GM21360 (cell line): ENCODE data around the gene CCNB1IP1.
"Not testable (repeated sequence)": the region's sequence is repeated elsewhere in the genome, so short reads cannot be mapped to it uniquely, and the experiment has no call there.

Experiments
- ATAC-seq: cut with Tn5 transposase; IDR thresholded peaks from one replicate; pipeline ENCODE4 v1.9.1; 2021; ENCODE audit warnings: mild to moderate bottlenecking, moderate library complexity; ENCODE audit not compliant: unreplicated experiment

CCNB1IP1 gene

DNA sequence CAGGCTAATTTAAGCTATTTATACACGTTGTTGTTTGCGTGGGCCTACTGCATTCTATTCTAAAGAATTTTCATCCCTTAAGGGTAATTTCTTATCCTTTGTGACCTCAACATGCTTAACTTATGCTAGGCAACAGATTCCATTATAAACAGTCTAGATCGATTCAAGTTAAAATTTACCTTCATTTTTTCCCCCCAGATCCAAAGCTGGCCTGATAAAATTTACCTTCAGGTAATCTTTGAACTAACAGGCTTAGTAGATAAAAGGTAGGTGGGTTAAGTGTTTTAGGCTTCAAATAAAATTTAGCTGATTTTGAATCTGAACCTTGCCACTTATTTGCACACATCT is 389 bp upstream of the CCNB1IP1 start:
- no peak for ATAC-seq

- ATAC-seq: no peak
Measured at GRCh38 chr14:20332431-20332787, 670 bp downstream of the CCNB1IP1 start.

DNA sequence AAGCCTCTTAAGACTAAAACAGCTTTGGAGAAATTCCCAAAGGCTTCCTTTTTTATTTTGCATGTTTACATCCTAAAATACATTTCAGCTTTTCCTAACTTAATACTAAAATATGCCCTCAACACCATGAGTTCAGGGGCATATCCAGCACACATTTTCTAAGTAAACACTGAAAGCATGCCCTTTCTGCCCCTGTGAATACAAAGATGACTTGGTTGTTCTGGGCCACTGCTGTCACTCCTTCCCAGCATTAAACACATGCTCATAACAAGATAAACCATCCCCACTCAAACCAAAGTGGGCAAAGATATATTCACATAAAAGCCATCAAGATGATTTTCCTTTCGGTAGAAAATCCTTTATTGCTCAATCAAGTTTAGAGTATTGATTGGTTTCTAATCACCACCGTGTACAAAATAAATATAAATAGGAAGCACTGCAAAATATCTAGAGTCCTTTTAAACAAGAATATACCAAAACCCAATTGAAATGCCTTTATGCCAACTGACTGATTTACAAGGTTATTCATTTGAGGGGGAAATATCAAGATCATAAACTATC is 1.9 kb downstream of the CCNB1IP1 start:
- no peak for ATAC-seq

DNA sequence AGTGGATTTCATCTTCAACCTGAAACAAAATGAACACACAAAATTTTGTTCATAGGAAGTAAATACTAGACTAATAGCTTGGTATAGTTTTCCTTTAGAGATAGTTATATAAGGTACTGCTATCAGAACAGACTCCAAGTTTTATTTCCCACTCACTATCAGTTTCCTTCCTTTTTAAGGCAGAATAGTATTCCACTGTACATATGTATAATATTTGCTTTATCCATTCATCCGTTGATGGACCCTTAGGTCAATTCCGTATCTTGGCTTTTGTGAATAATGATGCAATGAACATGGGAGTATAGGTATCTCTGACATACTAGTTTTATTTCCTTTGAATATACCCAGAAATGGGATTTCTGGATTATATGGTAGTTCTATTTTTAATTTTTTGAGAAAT is 3.7 kb downstream of the CCNB1IP1 start:
- no peak for ATAC-seq

DNA sequence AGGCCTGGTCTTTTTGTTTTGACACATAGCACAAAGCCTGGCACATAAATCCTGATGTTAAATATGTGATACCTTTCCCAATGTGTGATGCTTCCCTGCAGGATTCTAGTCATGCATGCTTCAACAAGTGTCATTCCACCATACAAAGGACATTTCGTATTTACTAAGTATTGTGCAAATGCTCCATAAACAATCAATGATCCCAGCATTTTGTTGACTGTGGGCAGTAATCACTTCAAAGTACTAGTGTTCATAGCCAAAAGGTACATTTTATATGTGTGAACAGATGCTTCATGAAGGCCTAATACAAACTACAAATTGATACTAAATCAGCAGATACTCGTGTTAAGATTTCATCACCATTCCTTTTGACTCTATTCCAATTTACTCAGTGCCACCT is 4.4 kb downstream of the CCNB1IP1 start:
- no peak for ATAC-seq

DNA sequence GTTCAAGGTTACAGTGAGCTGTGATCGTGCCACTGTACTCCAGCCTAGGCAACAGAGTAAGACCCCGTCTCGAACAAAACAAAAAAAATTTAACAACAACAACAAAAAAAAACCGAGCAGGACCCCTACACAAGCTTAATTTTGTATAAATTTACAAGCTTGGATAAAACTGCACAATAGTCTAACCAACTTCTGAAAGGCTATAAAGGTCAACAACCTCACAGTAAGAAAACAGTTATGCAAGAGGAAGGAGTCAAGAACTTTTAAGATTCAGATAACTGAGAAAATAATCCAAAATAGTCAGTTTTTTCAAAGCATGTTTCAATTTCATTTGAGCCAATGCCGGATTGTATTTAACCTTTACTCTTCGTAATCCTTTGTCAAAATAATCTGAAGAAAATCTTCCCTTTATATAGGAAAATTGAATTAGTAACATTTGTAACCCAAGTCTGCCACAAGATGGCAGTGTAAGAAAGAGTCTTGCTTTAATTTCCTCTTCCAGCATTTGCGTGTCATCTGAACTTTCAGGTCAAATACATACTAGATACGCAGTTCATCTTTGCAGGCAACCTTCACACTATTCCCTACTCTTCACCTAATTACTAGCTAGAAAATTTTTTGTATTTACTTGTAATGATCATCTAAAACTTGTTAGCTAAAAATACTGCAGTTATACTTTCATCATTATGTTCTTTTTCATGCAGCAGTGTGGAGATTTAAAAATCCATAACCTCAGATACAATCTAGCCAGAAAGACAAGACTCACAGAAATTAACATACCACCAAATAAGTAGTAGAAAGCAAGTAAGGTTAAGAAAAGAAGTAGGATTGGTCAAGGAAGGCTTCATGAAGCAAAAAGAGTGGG is 5.8 kb downstream of the CCNB1IP1 start:
- peak; percentile 53 for ATAC-seq

DNA sequence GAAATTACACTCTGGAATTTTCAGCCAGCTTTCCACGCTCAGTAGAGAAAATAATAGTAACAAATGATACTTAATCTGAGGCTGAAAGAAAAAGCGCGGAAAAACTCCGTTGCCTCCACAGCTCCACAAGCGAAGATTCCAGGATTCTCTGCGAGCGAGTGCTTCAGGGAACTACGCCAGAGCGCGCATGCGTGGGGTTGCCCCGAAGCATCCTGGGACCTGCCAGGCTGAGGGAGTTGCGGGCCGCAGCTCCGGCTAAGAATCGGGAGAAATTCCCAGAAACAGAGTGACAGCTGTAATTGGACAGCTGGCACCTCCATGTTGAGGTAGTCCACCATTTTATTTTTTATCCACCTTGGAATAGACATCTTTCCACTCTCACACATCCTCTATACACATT is 15.4 kb downstream of the CCNB1IP1 start:
- ATAC-seq: no peak

DNA sequence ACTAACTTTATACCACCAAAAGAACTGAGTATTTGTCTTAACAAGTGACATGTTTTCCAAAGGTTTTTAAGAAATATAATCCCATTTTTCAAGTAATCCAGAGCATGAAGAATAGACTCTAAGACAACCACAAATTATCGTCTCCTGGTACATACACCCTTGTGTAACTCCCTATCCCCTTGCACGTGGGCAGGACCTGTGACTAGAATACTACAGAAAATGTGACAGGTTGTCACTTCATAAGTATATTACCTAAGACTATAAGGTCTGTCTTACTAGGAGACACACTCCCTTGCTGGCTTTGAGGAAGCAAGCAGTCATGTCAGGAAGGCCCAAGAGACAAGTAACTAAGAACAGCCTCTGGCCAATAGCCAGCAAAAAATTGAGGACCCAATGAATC is 19.1 kb downstream of the CCNB1IP1 start:
- no peak for ATAC-seq

DNA sequence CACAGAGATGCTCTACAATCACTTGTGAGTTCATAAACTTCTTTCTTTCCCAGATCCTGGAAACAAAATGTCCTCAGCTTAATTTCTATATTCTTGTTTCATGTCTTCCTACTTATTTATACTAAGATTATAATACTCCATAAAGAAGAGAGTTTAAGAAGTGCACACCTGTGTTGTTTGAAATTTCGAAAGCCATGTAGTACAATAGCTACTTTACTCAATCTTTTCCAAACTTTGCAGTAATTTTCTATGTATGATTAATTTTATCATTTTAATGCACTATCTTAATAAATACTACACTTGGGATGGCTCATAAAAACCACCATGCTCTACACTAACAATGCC is 27.0 kb downstream of the CCNB1IP1 start:
- no peak for ATAC-seq

- peak; percentile 89 for ATAC-seq
Measured at GRCh38 chr14:20305265-20306078, 27.6 kb downstream of the CCNB1IP1 start, which contains the start of gene TTC5. TTC5 (minus strand) TSS chr14:20305951; CDS start chr14:20305937, 14 bp downstream.

- no peak for ATAC-seq
Measured at GRCh38 chr14:20302042-20302755, 30.9 kb downstream of the CCNB1IP1 start.

DNA sequence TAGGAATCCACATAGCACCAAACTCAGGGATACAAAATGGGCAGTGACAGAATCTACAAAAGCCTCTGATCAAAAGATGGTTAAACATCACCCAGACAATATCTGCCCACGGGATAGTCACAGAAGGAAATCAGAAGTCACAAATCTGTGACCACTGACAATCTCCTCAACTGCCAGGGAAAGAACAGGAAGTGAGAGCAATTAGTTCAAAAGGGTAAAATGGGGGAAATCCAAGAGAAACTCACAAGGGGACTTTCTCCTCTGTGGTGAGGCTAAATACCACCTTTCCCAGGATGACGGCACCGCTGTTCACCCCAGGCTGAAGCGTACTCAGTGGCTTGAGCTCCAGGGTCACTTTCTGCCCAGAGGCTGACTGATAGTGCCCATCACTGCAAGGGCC is 38.0 kb downstream of the CCNB1IP1 start:
- ATAC-seq: peak; percentile 86

- no peak for ATAC-seq
Measured at GRCh38 chr14:20294636-20295035, 38.4 kb downstream of the CCNB1IP1 start.

- ATAC-seq: not testable (repeated sequence)
Measured at GRCh38 chr14:20281998-20282397, 51.1 kb downstream of the CCNB1IP1 start.

DNA sequence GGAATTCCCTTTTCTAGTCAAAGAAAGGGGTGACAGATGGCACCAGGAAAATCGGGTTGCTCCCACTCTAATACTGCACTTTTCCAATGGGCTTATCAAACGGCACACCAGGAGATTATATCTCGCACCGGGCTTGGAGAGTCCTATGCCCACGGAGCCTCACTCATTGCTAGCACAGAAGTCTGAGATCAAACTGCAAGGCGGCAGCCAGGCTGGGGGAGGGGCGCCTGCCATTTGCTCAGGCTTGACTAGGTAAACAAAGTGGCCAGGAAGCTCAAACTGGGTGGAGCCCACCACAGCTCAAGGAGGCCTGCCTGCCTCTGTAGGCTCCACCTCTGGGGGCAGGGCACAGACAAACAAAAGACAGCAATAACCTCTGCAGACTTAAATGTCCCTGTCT is 52.8 kb downstream of the CCNB1IP1 start:
- not testable (repeated sequence) for ATAC-seq

DNA sequence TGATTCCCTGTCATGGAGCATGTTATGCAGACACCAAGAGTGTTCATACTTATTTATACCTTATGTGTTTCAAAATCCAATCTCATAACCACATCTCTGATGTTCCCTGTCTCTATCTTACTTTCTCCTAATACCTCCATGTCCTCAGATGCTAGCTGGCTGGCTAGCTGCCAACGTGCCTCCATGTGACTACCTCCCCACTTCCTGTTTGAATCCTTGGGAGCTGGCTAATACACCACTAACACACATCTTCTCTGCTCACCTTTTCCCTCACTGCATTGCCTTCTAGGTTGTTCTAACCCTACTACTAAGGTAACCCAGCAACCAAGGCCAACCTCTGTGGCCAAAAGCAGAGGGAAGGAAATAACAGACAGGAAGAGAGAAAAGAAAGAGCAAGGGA is 54.7 kb downstream of the CCNB1IP1 start:
- ATAC-seq: no peak

DNA sequence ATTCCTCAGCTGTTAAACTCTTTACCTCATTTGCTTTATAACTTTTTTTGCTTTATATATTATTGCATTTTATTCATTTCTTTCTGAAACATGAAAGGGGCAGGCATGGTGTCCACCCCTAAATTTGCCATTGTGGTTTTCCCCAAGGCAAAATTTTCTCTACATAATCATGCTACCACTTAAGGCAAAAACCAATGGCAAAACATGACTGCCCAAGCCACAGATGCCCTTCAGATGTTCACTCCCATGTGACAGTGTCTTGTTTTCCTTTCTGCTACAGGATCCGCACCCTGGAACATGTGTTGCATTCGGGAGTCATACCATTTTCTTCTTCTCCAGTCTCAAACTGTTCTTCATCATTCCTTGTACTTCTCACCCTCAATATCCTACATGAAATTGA is 55.7 kb downstream of the CCNB1IP1 start:
- ATAC-seq: no peak

DNA sequence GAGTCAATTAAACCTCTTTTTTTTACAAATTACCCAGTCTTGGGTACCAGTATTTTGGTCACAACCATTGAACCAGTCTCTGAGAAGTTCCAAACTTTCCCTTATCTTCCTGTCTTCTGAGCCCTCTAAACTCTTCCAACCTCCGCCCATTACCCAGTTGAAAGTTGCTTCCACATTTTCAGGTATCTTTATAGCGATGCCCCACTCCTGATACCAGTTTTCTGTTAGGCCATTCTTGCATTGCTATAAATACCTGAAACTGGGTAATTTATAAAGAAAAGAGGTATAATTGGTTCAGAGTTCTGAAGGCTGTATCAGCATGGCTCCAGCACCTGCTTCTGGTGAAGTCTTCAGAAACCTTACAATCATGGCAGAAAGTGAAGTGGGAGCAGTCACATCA is 59.0 kb downstream of the CCNB1IP1 start:
- ATAC-seq: no peak

DNA sequence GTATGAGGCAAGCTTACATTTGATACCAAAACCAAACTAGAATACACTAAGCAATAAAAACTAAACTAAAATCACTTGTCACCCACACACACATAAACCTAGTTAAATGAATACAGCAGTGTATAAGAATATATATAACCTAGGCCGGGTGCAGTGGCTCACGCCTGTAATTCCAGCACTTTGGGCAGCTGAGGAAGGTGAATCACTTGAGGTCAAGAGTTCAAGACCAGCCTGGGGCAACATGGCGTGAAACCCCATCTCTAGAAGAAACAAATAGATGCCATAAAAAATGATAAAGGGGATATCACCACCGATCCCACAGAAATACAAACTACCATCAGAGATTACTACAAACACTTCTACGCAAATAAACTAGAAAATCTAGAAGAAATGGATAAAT is 68.7 kb downstream of the CCNB1IP1 start:
- ATAC-seq: not testable (repeated sequence)

DNA sequence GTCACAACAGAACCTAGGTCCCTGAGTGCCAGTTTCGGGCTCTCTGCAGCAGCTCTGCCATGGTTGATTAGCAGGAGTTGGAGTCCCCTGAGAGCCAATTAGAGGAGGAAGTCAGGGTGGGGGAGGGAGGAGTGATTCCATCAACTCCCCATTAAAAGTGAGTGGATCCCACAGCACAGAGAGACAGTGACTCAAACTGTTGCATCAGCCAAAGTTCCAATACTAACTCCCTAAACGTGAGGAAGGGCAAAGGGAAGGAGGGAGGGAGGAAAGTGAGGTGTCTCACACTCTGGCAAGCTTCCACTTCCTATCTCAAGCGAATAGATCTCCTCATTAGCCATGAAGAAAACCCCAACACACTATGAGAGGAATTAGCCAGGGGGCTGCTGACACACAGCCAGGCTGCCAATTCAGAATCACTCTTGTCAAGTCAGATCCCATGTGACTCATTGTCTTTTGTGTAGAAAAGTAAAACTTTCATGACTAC is 70.4 kb downstream of the CCNB1IP1 start:
- ATAC-seq: no peak
